Stimulated activated naive CD4-positive, alpha-beta T cell treated with Interleukin-2 at 50 U/mL for 16 hours (primary cell): Measurements from ENCODE around the gene ITPR2.
"Not testable (repeated sequence)": the region's sequence is repeated elsewhere in the genome, so short reads cannot be mapped to it uniquely, and the experiment has no call there.

ENCODE experiments used
- DNase-seq: peaks from one replicate; lab custom pipeline; 2025; lab: John Stamatoyannopoulos, UW

The ITPR2 gene

GRCh38 chr12:26755362-26755761, 77.6 kb downstream of the ITPR2 start:
- not testable (repeated sequence) for DNase-seq

- no peak for DNase-seq
Observed at GRCh38 chr12:26754148-26754547, 78.8 kb downstream of the ITPR2 start.

GRCh38 chr12:26751179-26751578, 81.8 kb downstream of the ITPR2 start:
- no peak for DNase-seq

- DNase-seq = no peak
Observed at GRCh38 chr12:26750531-26751175, 82.3 kb downstream of the ITPR2 start.

- no peak for DNase-seq
Observed at GRCh38 chr12:26749781-26750180, 83.2 kb downstream of the ITPR2 start.

GRCh38 chr12:26748741-26749431, 84.1 kb downstream of the ITPR2 start:
- DNase-seq = no peak

GRCh38 chr12:26748412-26748740, 84.6 kb downstream of the ITPR2 start:
- no peak for DNase-seq

- no peak for DNase-seq
Observed at GRCh38 chr12:26746121-26746714, 86.8 kb downstream of the ITPR2 start.

- no peak for DNase-seq
Observed at GRCh38 chr12:26744697-26745440, 88.1 kb downstream of the ITPR2 start.

GRCh38 chr12:26744042-26744626, 88.9 kb downstream of the ITPR2 start:
- DNase-seq = no peak

- no peak for DNase-seq
Observed at GRCh38 chr12:26741584-26742227, 91.3 kb downstream of the ITPR2 start.

- DNase-seq = no peak
Observed at GRCh38 chr12:26740991-26741390, 92.0 kb downstream of the ITPR2 start.

- no peak for DNase-seq
Observed at GRCh38 chr12:26740348-26740747, 92.6 kb downstream of the ITPR2 start.

- no peak for DNase-seq
Observed at GRCh38 chr12:26737487-26738030, 95.4 kb downstream of the ITPR2 start.

GRCh38 chr12:26736563-26737486, 96.2 kb downstream of the ITPR2 start:
- no peak for DNase-seq

GRCh38 chr12:26735249-26735639, 97.8 kb downstream of the ITPR2 start:
- DNase-seq = no peak

- DNase-seq = no peak
Observed at GRCh38 chr12:26734510-26735248, 98.3 kb downstream of the ITPR2 start.

- no peak for DNase-seq
Observed at GRCh38 chr12:26732005-26732908, 100.7 kb downstream of the ITPR2 start.
